Stomach (tissue), 9 donors: ENCODE results near the gene LTO1. TPM values are rescaled to one million over a fixed set of nuclear protein-coding genes. Genes with fewer than 3 reads are reported as not detected.
A peak's percentile ranks its signal among the peaks of the same experiment; 100 is the strongest.

Experiments
- DNase-seq, 2 donors: peaks; one replicate each; pipeline versions ENCODE4 v3.0.0 to v3.0.0-alpha.2; 2013 to 2019
- H3K27ac ChIP-seq, 5 donors: fragments of 200-600 bp in 4 of 5; sonication (generic) in 4 of 5; one replicate each; pipeline ENCODE4 v1.5.1; 2013 to 2019; ENCODE audit warnings: mild to moderate bottlenecking in 1 of 5, moderate library complexity in 1 of 5
- H3K27me3 ChIP-seq, 3 donors: fragments of 200-600 bp; sonication (generic); one replicate each; pipeline ENCODE4 v1.5.1; 2017 to 2019; ENCODE audit warnings: mixed run types in 1 of 3
- H3K36me3 ChIP-seq, 4 donors: fragments of 200-600 bp; sonication (generic); 1 replicate in 3 of 4; 2 replicates in 1 of 4; pipeline ENCODE4 v1.5.1; 2016 to 2019
- H3K4me1 ChIP-seq, 4 donors: fragments of 200-600 bp; sonication (generic); one replicate each; pipeline ENCODE4 v1.5.1; 2016 to 2019
- H3K4me3 ChIP-seq, 4 donors: fragments of 200-600 bp; sonication (generic) in 3 of 4; one replicate each; pipeline ENCODE4 v1.5.1; 2016 to 2019; ENCODE audit warnings: mild to moderate bottlenecking in 1 of 4
- H3K9me3 ChIP-seq, 4 donors: fragments of 200-600 bp; sonication (generic); one replicate each; pipeline ENCODE4 v1.5.1; 2016 to 2019
- CTCF ChIP-seq, 7 experiments: fragments of 450-650 bp in 4 of 7; fragments of 200-600 bp in 3 of 7; sonication (generic) in 3 of 7; IDR thresholded peaks; one replicate each; pipeline ENCODE4 v1.5.1; 2016 to 2019; ENCODE audit warnings: antibody characterized with exemption in 7 of 7, control low read depth in 2 of 7, mild to moderate bottlenecking in 1 of 7
- EP300 ChIP-seq: sonication (generic); formaldehyde crosslinking; IDR thresholded peaks from one replicate; pipeline ENCODE4 v1.6.1; 2017; ENCODE audit warnings: antibody characterized with exemption
- POLR2A ChIP-seq, 4 donors: fragments of 450-650 bp; IDR thresholded peaks; one replicate each; pipeline ENCODE4 v1.6.1; 2016; ENCODE audit warnings: antibody characterized with exemption in 4 of 4, control low read depth in 2 of 4, mild to moderate bottlenecking in 1 of 4, moderate library complexity in 1 of 4
- POLR2AphosphoS5 ChIP-seq, 3 donors: sonication (generic); formaldehyde crosslinking; IDR thresholded peaks; one replicate each; pipeline ENCODE4 v1.6.1; 2016; ENCODE audit warnings: antibody characterized with exemption in 3 of 3
- WGBS, 5 donors: extraction: QIAGEN DNeasy Blood & Tissue Kit in 3 of 5; methylation state at CpG; one replicate each; pipeline versions ENCODE4 v1.1.5 to v1.1.7; 2013 to 2018; 5-methylcytosine and 5-hydroxymethylcytosine counted together
- intact Hi-C: fragments of 100-400 bp; cut with DNase I; formaldehyde crosslinking; loops from one replicate; pipeline ENCODE4 v1.15.1; 2023; ENCODE audit warnings: low total_unique reads
- polyA plus RNA-seq, 3 donors: library from polyadenylated mRNA; stranded (reverse); fragments of 200-250 nt; gene quantifications; one replicate each; pipeline ENCODE4 v1.2.3, GENCODE V29; 2013
- total RNA-seq, 5 donors: library from RNA; depleted of rRNA; stranded (reverse); fragments of >200 nt; gene quantifications; one replicate each; pipeline versions ENCODE4 v1.1.0 to v1.2.3, GENCODE V29; 2014 to 2016
- donor health status: healthy with polysubstance abuse.
- donor health status: Bipolar disorder and iron deficiency.
- donor health status: healthy.

The LTO1 gene
- total and polyA plus RNA-seq, 8 donors, result 2.3 to 107 (median 23.3) TPM

DNA sequence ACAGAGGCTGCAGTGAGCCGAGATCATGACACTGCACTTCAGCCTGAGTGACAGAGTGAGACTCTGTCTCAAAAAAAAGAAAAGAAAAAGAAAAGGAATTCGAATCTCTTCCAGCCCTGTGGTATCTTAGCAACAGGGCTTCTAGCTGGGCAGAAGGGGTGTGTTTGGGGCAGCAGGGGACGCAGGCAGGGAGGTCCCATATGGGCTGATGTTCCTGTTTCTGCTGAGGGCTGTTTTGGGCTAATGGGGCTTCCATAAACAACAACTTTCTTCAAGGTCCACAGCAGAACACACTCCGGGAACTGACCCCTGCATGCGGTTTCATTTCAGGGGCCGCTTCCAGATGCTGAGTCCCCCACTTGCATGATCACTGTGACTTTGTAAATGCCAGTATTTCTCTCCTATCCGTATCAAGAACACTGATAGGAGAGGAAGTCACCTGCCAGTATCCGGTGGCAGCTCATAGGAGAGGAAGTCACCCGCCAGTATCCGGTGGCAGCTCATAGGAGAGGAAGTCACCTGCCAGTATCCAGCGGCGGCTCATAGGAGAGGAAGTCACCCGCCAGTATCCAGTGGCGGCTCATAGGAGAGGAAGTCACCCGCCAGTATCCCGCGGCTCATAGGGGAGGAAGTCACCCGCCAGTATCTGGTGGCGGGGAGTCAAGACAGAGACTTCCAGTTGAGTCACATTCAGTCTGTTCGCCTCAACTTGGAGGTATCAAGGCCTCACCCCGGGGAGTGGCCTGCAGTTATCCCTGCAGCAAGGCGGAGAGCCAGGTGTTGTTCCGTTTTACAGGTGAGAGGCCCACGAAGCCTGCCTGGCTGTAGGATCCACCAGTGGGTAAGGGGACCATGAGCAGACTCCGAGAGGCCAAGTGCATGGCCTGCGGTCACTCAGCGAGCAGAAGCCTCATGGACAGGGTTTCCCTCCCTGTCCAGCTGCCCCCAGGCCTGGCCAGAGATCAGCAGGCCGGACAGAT lies 37.0 kb upstream of the LTO1 start:
- WGBS, 5 donors, result 61 to 69% (median 65%) methylated on average over 23 to 28 of the region's 28 CpGs
- DNase-seq, result peak in 1 of 2 donors; percentile 27
- Histone ChIP-seq H3K27ac (no peak overlapping the region), H3K9me3 (no peaks in the 10 kb centered on the region), H3K4me1 (no peaks in the 10 kb centered on the region), H3K36me3 (no peaks in the 10 kb centered on the region), H3K4me3 (no peak overlapping the region), H3K27me3 (peaks cover 0 to 76% (median 14%) of the 10 kb centered on the region in 3 donors)
- intact Hi-C loops, result no loop called here
- no peak for TF ChIP-seq CTCF (IDR thresholded peaks at IDR 0.05)
- no peak for TF ChIP-seq POLR2AphosphoS5 (IDR thresholded peaks at IDR 0.05)

- Histone ChIP-seq H3K4me3 (no peak overlapping the region), H3K27me3 (peaks cover 9 to 89% (median 40%) of the 10 kb centered on the region in 3 donors), H3K27ac (no peak overlapping the region), H3K36me3 (no peaks in the 10 kb centered on the region), H3K4me1 (peaks cover 7 to 16% (median 10%) of the 10 kb centered on the region in 4 donors), H3K9me3 (no peaks in the 10 kb centered on the region)
- intact Hi-C loops, result no loop called here
- 61 to 71% (median 69%) methylated on average over 11 to 15 of the region's 15 CpGs for WGBS, 5 donors
- no peak for DNase-seq
- TF ChIP-seq CTCF (IDR thresholded peaks at IDR 0.05), result no peak
- TF ChIP-seq EP300, result no peak
- no peak for TF ChIP-seq POLR2AphosphoS5 (IDR thresholded peaks at IDR 0.05)
- TF ChIP-seq POLR2A (IDR thresholded peaks at IDR 0.05), result no peak
These were observed 33.7 kb upstream of the LTO1 start for GRCh38 chr11:69708736-69709401.

GRCh38 chr11:69707176-69707575 lies 32.0 kb upstream of the LTO1 start:
- intact Hi-C loops, result no loop called here
- no peak for TF ChIP-seq POLR2AphosphoS5 (IDR thresholded peaks at IDR 0.05)
- no peak for TF ChIP-seq CTCF (IDR thresholded peaks at IDR 0.05)
- no peak for TF ChIP-seq EP300
- no peak for TF ChIP-seq POLR2A (IDR thresholded peaks at IDR 0.05)
- H3K27ac ChIP-seq, result no peak overlapping the region
- H3K27me3 ChIP-seq, result peaks cover 24 to 94% (median 56%) of the 10 kb centered on the region in 3 donors
- peak; percentile 34 to 44 for DNase-seq
- H3K36me3 ChIP-seq, result no peaks in the 10 kb centered on the region
- WGBS, 5 donors, result 27 to 38% (median 28%) methylated on average over 7 of the region's 7 CpGs
- H3K9me3 ChIP-seq, result no peaks in the 10 kb centered on the region
- peaks cover 11 to 32% (median 26%) of the 10 kb centered on the region in 4 donors for H3K4me1 ChIP-seq
- no peak overlapping the region for H3K4me3 ChIP-seq

- Histone ChIP-seq H3K36me3 (no peaks in the 10 kb centered on the region), H3K27me3 (peaks cover 27 to 94% (median 67%) of the 10 kb centered on the region in 3 donors), H3K9me3 (no peaks in the 10 kb centered on the region), H3K27ac (no peak overlapping the region), H3K4me3 (no peak overlapping the region), H3K4me1 (peaks cover 11 to 36% (median 29%) of the 10 kb centered on the region in 4 donors)
- intact Hi-C loops, result no loop called here
- 40 to 54% (median 49%) methylated on average over 13 to 20 of the region's 20 CpGs for WGBS, 5 donors
- no peak for DNase-seq
- TF ChIP-seq POLR2A (IDR thresholded peaks at IDR 0.05) (no peak), POLR2AphosphoS5 (IDR thresholded peaks at IDR 0.05) (no peak), EP300 (no peak), CTCF (IDR thresholded peaks at IDR 0.05) (no peak)
These were observed 31.0 kb upstream of the LTO1 start for GRCh38 chr11:69705901-69706787.
